HG03571 (cell line): ENCODE data around the gene C1orf198.

Experiments
- ATAC-seq: cut with Tn5 transposase; IDR thresholded peaks from one replicate; pipeline ENCODE4 v1.9.1; 2021; ENCODE audit not compliant: unreplicated experiment

Gene C1orf198

DNA sequence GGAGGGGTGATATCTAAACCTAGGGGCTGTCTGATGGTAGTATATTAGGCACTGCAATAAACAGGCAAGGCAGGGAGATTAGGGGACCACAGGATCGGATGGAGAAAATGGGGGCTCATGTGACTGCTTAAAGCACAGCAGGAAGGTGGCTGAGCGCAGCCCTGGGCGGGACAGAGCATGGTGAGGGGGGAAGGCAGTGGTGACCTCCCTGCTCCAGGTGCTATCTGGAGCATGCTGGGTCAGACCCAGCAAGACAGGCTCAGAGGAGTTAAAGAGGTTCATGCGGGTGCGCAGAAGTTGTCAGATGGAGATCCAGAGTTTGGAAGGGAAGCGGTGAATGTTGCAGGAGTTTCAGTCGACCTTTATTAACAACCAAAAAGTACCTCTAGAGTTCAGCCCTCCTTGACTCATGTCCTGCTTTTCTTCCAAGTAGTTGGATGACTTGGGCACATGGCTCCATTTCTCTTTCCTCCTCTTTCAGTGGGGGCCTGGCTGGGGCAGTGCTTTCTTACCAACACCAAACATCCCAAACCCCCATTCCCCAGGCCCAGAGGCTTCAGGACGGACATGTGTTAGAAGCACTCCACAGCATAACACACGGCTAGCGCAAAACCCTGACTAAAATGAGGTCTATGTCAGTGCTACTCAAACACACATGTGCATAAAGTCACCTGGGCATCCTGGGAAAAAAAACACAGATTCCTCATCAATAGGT, 79.6 kb downstream of the C1orf198 start:
- no peak for ATAC-seq

DNA sequence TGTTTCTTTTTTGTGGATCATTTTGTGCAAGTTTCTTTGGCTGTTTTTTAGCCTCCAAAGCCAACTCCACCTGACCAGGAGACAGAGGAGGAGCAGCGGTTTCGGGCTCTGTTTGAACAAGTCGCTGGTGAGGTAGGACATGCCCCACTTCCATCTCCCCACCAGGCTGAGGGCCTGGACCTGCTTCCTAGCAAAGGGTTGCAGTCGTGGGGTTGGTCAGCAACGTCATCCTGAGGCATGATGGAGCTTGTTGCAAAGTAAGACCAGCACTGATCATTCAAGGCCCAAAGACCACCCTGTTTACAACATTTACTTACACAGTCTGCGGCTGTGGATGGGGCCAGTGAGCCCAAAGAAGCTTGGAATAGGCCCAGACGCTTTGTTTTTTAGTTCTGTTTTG, 80.8 kb downstream of the C1orf198 start:
- no peak for ATAC-seq
